Measurements from ENCODE around the gene RNF141. TPM values are rescaled to one million over a fixed set of nuclear protein-coding genes. Genes with fewer than 3 reads are reported as not detected.

The RNF141 gene
- total and polyA plus RNA-seq, 9 donors: 16.9 to 26.4 (median 19.4) TPM

- H3K27ac ChIP-seq (ENCODE audit: low read length): no peak overlapping the region
- H3K4me3 ChIP-seq (ENCODE audit: low read length): no peak overlapping the region
- no peak for DNase-seq
- WGBS (ENCODE audit: insufficient coverage): 92% methylated on average over 2 of the region's 2 CpGs
- H3K4me1 ChIP-seq (ENCODE audit: control insufficient read depth, insufficient read depth, low read length): no peaks in the 10 kb centered on the region
- peaks cover 20% of the 10 kb centered on the region for H3K36me3 ChIP-seq (ENCODE audit: control insufficient read depth, insufficient read depth, low read length)
- H3K9me3 ChIP-seq (replicated peaks; ENCODE audit: control insufficient read depth, low read depth, low read length): no peaks in the 10 kb centered on the region
- H3K27me3 ChIP-seq (ENCODE audit: control insufficient read depth, insufficient read depth, low read length): no peaks in the 10 kb centered on the region
Observed at GRCh38 chr11:10529279-10529678, 11.7 kb downstream of the RNF141 start.

GRCh38 chr11:10528121-10528520 is 12.9 kb downstream of the RNF141 start:
- no peaks in the 10 kb centered on the region for H3K9me3 ChIP-seq (replicated peaks; ENCODE audit: control insufficient read depth, low read depth, low read length)
- no peaks in the 10 kb centered on the region for H3K4me1 ChIP-seq (ENCODE audit: control insufficient read depth, insufficient read depth, low read length)
- H3K27ac ChIP-seq (ENCODE audit: low read length): no peak overlapping the region
- H3K27me3 ChIP-seq (ENCODE audit: control insufficient read depth, insufficient read depth, low read length): no peaks in the 10 kb centered on the region
- no peak for DNase-seq
- H3K4me3 ChIP-seq (ENCODE audit: low read length): no peak overlapping the region
- peaks cover 20% of the 10 kb centered on the region for H3K36me3 ChIP-seq (ENCODE audit: control insufficient read depth, insufficient read depth, low read length)

GRCh38 chr11:10526974-10527918 is 13.7 kb downstream of the RNF141 start:
- Histone ChIP-seq H3K27me3 (ENCODE audit: control insufficient read depth, insufficient read depth, low read length) (no peaks in the 10 kb centered on the region), H3K4me3 (ENCODE audit: low read length) (no peak overlapping the region), H3K9me3 (replicated peaks; ENCODE audit: control insufficient read depth, low read depth, low read length) (no peaks in the 10 kb centered on the region), H3K4me1 (ENCODE audit: control insufficient read depth, insufficient read depth, low read length) (no peaks in the 10 kb centered on the region), H3K27ac (ENCODE audit: low read length) (no peak overlapping the region), H3K36me3 (ENCODE audit: control insufficient read depth, insufficient read depth, low read length) (peaks cover 25% of the 10 kb centered on the region)
- no peak for DNase-seq
- WGBS (ENCODE audit: insufficient coverage): 89% methylated on average over 5 of the region's 6 CpGs

DNA sequence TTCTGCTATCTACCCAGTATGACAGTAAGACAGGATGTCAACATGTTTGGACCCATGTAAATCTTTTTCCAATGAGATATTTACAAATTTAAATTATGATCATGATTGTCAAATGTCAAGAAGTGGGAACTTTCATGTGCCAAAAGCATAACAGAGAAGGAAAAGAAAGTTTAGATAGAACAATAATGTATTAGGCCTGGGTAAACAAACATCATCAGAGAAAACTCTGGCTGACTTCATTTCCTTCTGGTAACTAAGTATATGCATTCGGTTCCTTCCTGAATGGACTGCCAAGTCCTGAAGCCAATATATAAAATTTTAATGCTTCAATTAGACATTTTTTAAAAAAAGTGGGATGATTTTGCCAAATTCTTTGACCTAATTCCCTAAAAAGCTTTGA is 16.5 kb downstream of the RNF141 start:
- WGBS (ENCODE audit: insufficient coverage): no CpG with 5 or more reads among the region's 1 CpG
- peaks cover 32% of the 10 kb centered on the region for H3K36me3 ChIP-seq (ENCODE audit: control insufficient read depth, insufficient read depth, low read length)

DNA sequence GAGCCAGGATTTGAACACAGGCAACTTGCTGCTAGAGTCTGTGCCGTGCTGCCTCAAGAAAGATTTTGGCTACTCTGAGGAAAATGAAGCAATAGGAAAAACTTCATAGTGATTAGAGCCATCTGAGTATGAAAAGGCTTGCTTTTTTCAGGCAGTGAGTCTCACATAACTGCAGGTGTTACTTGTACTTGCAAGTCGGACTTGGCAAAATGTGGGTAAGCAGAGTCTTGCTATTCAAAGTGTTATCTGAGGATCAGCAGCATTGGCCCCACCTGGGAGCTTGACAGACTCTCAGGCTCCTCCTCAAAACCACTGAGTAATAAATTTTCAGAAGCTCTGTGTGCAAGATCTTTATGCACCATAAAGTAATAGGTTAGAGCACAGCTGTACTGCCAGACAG is 18.1 kb downstream of the RNF141 start:
- H3K4me3 ChIP-seq (ENCODE audit: low read length): no peak overlapping the region
- H3K27ac ChIP-seq (ENCODE audit: low read length): no peak overlapping the region
- H3K27me3 ChIP-seq (ENCODE audit: control insufficient read depth, insufficient read depth, low read length): no peaks in the 10 kb centered on the region
- 86% methylated on average over 1 of the region's 2 CpGs for WGBS (ENCODE audit: insufficient coverage)
- peaks cover 30% of the 10 kb centered on the region for H3K36me3 ChIP-seq (ENCODE audit: control insufficient read depth, insufficient read depth, low read length)
- no peak for DNase-seq
- H3K9me3 ChIP-seq (replicated peaks; ENCODE audit: control insufficient read depth, low read depth, low read length): no peaks in the 10 kb centered on the region
- H3K4me1 ChIP-seq (ENCODE audit: control insufficient read depth, insufficient read depth, low read length): no peaks in the 10 kb centered on the region

More for the DNA sequence above, 16.5 kb downstream of the RNF141 start:
- Histone ChIP-seq H3K27ac (ENCODE audit: low read length) (peak overlapping the region; percentile 25), H3K27me3 (ENCODE audit: control insufficient read depth, insufficient read depth, low read length) (no peaks in the 10 kb centered on the region), H3K4me3 (ENCODE audit: low read length) (no peak overlapping the region), H3K9me3 (replicated peaks; ENCODE audit: control insufficient read depth, low read depth, low read length) (no peaks in the 10 kb centered on the region), H3K4me1 (ENCODE audit: control insufficient read depth, insufficient read depth, low read length) (no peaks in the 10 kb centered on the region)
- DNase-seq: no peak

DNA sequence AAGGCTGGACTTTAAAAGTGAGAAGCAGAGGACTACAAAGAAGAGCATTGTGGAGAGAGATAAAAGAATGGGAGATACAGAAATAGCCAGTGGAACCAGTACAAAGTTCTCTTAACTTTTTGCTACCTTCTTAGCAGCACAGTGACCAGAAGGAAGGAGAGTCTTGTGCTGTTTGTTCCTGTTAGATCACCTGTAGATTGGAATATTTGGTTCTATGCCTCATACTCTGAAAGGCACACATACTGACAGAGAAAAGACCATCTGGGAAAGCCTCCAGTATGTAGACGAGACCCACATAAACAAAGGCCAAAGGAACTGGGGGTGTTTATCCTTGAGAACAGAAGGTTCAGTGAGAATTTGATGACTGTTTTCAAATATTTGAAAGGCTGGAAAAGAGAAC is 18.7 kb downstream of the RNF141 start:
- H3K4me3 ChIP-seq (ENCODE audit: low read length): no peak overlapping the region
- DNase-seq: no peak
- no peaks in the 10 kb centered on the region for H3K27me3 ChIP-seq (ENCODE audit: control insufficient read depth, insufficient read depth, low read length)
- no peaks in the 10 kb centered on the region for H3K9me3 ChIP-seq (replicated peaks; ENCODE audit: control insufficient read depth, low read depth, low read length)
- no peaks in the 10 kb centered on the region for H3K4me1 ChIP-seq (ENCODE audit: control insufficient read depth, insufficient read depth, low read length)
- peaks cover 26% of the 10 kb centered on the region for H3K36me3 ChIP-seq (ENCODE audit: control insufficient read depth, insufficient read depth, low read length)
- WGBS (ENCODE audit: insufficient coverage): no CpG with 5 or more reads among the region's 1 CpG
- no peak overlapping the region for H3K27ac ChIP-seq (ENCODE audit: low read length)

DNA sequence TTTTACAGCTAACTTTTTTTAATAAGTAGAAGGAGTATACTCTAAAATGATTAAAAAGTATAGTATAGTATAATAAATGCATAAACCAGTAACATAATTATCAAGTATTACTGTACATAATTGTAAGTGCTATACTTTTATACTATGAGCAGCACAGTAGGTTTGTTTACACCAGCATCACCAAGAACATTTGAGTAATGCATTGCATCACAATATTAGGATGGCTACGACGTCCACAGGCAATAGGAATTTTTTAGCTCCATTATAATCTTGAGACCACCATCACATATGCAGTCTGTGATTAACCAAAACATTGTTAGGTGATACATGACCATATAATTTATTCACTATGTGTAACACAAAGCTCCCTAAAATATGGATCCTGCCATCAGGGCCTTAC is 20.4 kb downstream of the RNF141 start:
- no CpG with 5 or more reads among the region's 2 CpGs for WGBS (ENCODE audit: insufficient coverage)
- Histone ChIP-seq H3K4me1 (ENCODE audit: control insufficient read depth, insufficient read depth, low read length) (no peaks in the 10 kb centered on the region), H3K4me3 (ENCODE audit: low read length) (no peak overlapping the region), H3K27me3 (ENCODE audit: control insufficient read depth, insufficient read depth, low read length) (no peaks in the 10 kb centered on the region), H3K27ac (ENCODE audit: low read length) (no peak overlapping the region), H3K36me3 (ENCODE audit: control insufficient read depth, insufficient read depth, low read length) (peaks cover 25% of the 10 kb centered on the region), H3K9me3 (replicated peaks; ENCODE audit: control insufficient read depth, low read depth, low read length) (no peaks in the 10 kb centered on the region)
- no peak for DNase-seq

GRCh38 chr11:10519630-10520029 is 21.4 kb downstream of the RNF141 start:
- Histone ChIP-seq H3K27me3 (ENCODE audit: control insufficient read depth, insufficient read depth, low read length) (no peaks in the 10 kb centered on the region), H3K36me3 (ENCODE audit: control insufficient read depth, insufficient read depth, low read length) (peaks cover 25% of the 10 kb centered on the region), H3K27ac (ENCODE audit: low read length) (no peak overlapping the region), H3K4me1 (ENCODE audit: control insufficient read depth, insufficient read depth, low read length) (peaks cover 2% of the 10 kb centered on the region), H3K4me3 (ENCODE audit: low read length) (no peak overlapping the region), H3K9me3 (replicated peaks; ENCODE audit: control insufficient read depth, low read depth, low read length) (no peaks in the 10 kb centered on the region)
- 100% methylated on average over 1 of the region's 2 CpGs for WGBS (ENCODE audit: insufficient coverage)
- no peak for DNase-seq

GRCh38 chr11:10518891-10519290 is 22.1 kb downstream of the RNF141 start:
- no peak for DNase-seq
- H3K4me1 ChIP-seq (ENCODE audit: control insufficient read depth, insufficient read depth, low read length): peaks cover 3% of the 10 kb centered on the region
- no CpG with 5 or more reads among the region's 2 CpGs for WGBS (ENCODE audit: insufficient coverage)
- H3K4me3 ChIP-seq (ENCODE audit: low read length): no peak overlapping the region
- peaks cover 25% of the 10 kb centered on the region for H3K36me3 ChIP-seq (ENCODE audit: control insufficient read depth, insufficient read depth, low read length)
- no peak overlapping the region for H3K27ac ChIP-seq (ENCODE audit: low read length)
- H3K27me3 ChIP-seq (ENCODE audit: control insufficient read depth, insufficient read depth, low read length): no peaks in the 10 kb centered on the region
- no peaks in the 10 kb centered on the region for H3K9me3 ChIP-seq (replicated peaks; ENCODE audit: control insufficient read depth, low read depth, low read length)

- DNase-seq: no peak
- H3K27me3 ChIP-seq (ENCODE audit: control insufficient read depth, insufficient read depth, low read length): no peaks in the 10 kb centered on the region
- H3K4me1 ChIP-seq (ENCODE audit: control insufficient read depth, insufficient read depth, low read length): peaks cover 3% of the 10 kb centered on the region
- peaks cover 24% of the 10 kb centered on the region for H3K36me3 ChIP-seq (ENCODE audit: control insufficient read depth, insufficient read depth, low read length)
- H3K4me3 ChIP-seq (ENCODE audit: low read length): no peak overlapping the region
- no peaks in the 10 kb centered on the region for H3K9me3 ChIP-seq (replicated peaks; ENCODE audit: control insufficient read depth, low read depth, low read length)
- H3K27ac ChIP-seq (ENCODE audit: low read length): no peak overlapping the region
Observed at GRCh38 chr11:10518123-10518522, 22.9 kb downstream of the RNF141 start.
